Measurements from ENCODE around the gene MAP3K20. TPM values are rescaled to one million over a fixed set of nuclear protein-coding genes. Genes with fewer than 3 reads are reported as not detected.

The MAP3K20 gene
- total RNA-seq, 1 experiment from 2014 or later: 44.5 TPM

DNA sequence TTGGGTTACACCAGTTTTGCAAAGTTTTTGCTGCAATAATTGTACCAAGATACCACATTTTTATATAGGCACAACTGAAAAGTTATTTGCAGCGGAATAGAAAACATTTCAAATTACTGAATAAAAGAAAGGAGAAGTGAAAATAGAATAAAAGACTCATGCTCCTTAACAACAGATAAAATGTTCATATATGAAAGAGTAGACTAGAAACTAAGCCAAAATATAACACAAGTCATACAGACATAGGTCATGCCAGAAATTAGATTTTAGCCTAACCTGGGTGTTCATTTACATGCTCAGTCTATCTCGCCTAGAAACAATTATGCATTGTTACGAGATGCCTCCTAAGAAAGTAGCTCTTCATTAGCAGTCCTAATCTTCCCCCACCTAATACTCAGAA, 16.4 kb upstream of the MAP3K20 start:
- DNase-seq: no peak
- H3K36me3 ChIP-seq (ENCODE audit: control insufficient read depth, insufficient read depth, low read length): no peaks in the 10 kb centered on the region
- H3K4me3 ChIP-seq (ENCODE audit: low read depth, low read length): no peak overlapping the region
- ChIA-PET CTCF (no interaction called here), POLR2A (no interaction called here)
- BruUV-seq (replicated peaks): no TSS peak
- Mint-ChIP-seq H3K4me3 (ENCODE audit: unreplicated experiment) (no peak overlapping the region), H3K27ac (ENCODE audit: unreplicated experiment) (no peak overlapping the region), H3K4me1 (ENCODE audit: low read depth, unreplicated experiment) (peaks cover 6% of the 10 kb centered on the region), H3K9me3 (ENCODE audit: unreplicated experiment) (peaks cover 15% of the 10 kb centered on the region), H3K27me3 (ENCODE audit: insufficient read depth, unreplicated experiment) (no peaks in the 10 kb centered on the region), H3K36me3 (ENCODE audit: insufficient read depth, unreplicated experiment) (no peaks in the 10 kb centered on the region)
- no peaks in the 10 kb centered on the region for H3K27me3 ChIP-seq (replicated peaks; ENCODE audit: control insufficient read depth, insufficient read depth, low read length)
- intact Hi-C loops (cut with micrococcal nuclease; ENCODE audit: unreplicated experiment): no loop called here
- TF ChIP-seq, protein P1, sequence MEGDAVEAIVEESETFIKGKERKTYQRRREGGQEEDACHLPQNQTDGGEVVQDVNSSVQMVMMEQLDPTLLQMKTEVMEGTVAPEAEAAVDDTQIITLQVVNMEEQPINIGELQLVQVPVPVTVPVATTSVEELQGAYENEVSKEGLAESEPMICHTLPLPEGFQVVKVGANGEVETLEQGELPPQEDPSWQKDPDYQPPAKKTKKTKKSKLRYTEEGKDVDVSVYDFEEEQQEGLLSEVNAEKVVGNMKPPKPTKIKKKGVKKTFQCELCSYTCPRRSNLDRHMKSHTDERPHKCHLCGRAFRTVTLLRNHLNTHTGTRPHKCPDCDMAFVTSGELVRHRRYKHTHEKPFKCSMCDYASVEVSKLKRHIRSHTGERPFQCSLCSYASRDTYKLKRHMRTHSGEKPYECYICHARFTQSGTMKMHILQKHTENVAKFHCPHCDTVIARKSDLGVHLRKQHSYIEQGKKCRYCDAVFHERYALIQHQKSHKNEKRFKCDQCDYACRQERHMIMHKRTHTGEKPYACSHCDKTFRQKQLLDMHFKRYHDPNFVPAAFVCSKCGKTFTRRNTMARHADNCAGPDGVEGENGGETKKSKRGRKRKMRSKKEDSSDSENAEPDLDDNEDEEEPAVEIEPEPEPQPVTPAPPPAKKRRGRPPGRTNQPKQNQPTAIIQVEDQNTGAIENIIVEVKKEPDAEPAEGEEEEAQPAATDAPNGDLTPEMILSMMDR (IDR thresholded peaks at IDR 0.05; ENCODE audit: insufficient read depth in 1 of 2, low read depth in 1 of 2, low read length in 1 of 2, severe bottlenecking in 1 of 2, unreplicated experiment in 1 of 2): no peak
- no peaks in the 10 kb centered on the region for H3K9me3 ChIP-seq
- H3K4me1 ChIP-seq: peaks cover 15% of the 10 kb centered on the region

- no peaks in the 10 kb centered on the region for H3K9me3 ChIP-seq
- H3K4me3 Mint-ChIP-seq (ENCODE audit: unreplicated experiment): no peak overlapping the region
- DNase-seq: no peak
- TF ChIP-seq, protein P1 (IDR thresholded peaks at IDR 0.05; ENCODE audit: insufficient read depth in 1 of 2, low read depth in 1 of 2, low read length in 1 of 2, severe bottlenecking in 1 of 2, unreplicated experiment in 1 of 2): no peak
- no peaks in the 10 kb centered on the region for H3K36me3 ChIP-seq (ENCODE audit: control insufficient read depth, insufficient read depth, low read length)
- no peaks in the 10 kb centered on the region for H3K27me3 ChIP-seq (replicated peaks; ENCODE audit: control insufficient read depth, insufficient read depth, low read length)
- H3K36me3 Mint-ChIP-seq (ENCODE audit: insufficient read depth, unreplicated experiment): no peaks in the 10 kb centered on the region
- peaks cover 10% of the 10 kb centered on the region for H3K4me1 ChIP-seq
- no peaks in the 10 kb centered on the region for H3K27me3 Mint-ChIP-seq (ENCODE audit: insufficient read depth, unreplicated experiment)
- no peak overlapping the region for H3K27ac Mint-ChIP-seq (ENCODE audit: unreplicated experiment)
- H3K4me3 ChIP-seq (ENCODE audit: low read depth, low read length): no peak overlapping the region
- H3K9me3 Mint-ChIP-seq (ENCODE audit: unreplicated experiment): peaks cover 15% of the 10 kb centered on the region
- BruUV-seq (replicated peaks): no TSS peak
- H3K4me1 Mint-ChIP-seq (ENCODE audit: low read depth, unreplicated experiment): peaks cover 6% of the 10 kb centered on the region
- intact Hi-C loops (cut with micrococcal nuclease; ENCODE audit: unreplicated experiment): no loop called here
- ChIA-PET CTCF (no interaction called here), POLR2A (no interaction called here)
Measured at GRCh38 chr2:173059971-173060461, 15.6 kb upstream of the MAP3K20 start.

DNA sequence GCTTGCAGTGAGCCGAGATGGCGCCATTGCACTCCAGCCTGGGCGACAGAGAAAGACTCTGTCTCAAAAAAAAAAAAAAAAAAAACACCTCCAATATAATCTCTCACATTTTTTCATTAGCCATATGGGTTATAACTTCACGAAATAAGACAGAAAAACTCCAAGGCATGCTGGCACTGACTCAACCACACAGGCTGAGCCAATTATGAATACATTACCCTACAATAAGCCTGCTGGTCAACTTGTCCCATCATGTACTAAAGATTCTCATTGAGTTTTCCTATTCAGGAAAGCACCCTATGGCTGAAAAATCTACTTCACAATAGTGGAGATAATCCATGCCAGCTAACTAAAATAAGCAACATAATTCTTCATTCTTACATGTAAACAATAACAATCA, 12.8 kb upstream of the MAP3K20 start:
- intact Hi-C loops (cut with micrococcal nuclease; ENCODE audit: unreplicated experiment): no loop called here
- H3K9me3 Mint-ChIP-seq (ENCODE audit: unreplicated experiment): peaks cover 15% of the 10 kb centered on the region
- Histone ChIP-seq H3K9me3 (no peaks in the 10 kb centered on the region), H3K27me3 (replicated peaks; ENCODE audit: control insufficient read depth, insufficient read depth, low read length) (no peaks in the 10 kb centered on the region; the same call in 1 of the 2 replicates), H3K4me1 (peaks cover 10% of the 10 kb centered on the region), H3K4me3 (ENCODE audit: low read depth, low read length) (no peak overlapping the region), H3K36me3 (ENCODE audit: control insufficient read depth, insufficient read depth, low read length) (no peaks in the 10 kb centered on the region)
- no peak for DNase-seq
- H3K4me1 Mint-ChIP-seq (ENCODE audit: low read depth, unreplicated experiment): peaks cover 13% of the 10 kb centered on the region
- no peak overlapping the region for H3K4me3 Mint-ChIP-seq (ENCODE audit: unreplicated experiment)
- CTCF ChIA-PET: no interaction called here
- H3K27me3 Mint-ChIP-seq (ENCODE audit: insufficient read depth, unreplicated experiment): peaks cover 3% of the 10 kb centered on the region
- TF ChIP-seq, protein P1 (IDR thresholded peaks at IDR 0.05; ENCODE audit: insufficient read depth in 1 of 2, low read depth in 1 of 2, low read length in 1 of 2, severe bottlenecking in 1 of 2, unreplicated experiment in 1 of 2): no peak
- H3K36me3 Mint-ChIP-seq (ENCODE audit: insufficient read depth, unreplicated experiment): no peaks in the 10 kb centered on the region
- no peak overlapping the region for H3K27ac Mint-ChIP-seq (ENCODE audit: unreplicated experiment)
- BruUV-seq (replicated peaks): no TSS peak
- POLR2A ChIA-PET: no interaction called here
